ENCODE data around the gene CEP85. TPM values are rescaled to one million over a fixed set of nuclear protein-coding genes. Genes with fewer than 3 reads are reported as not detected.
"Not testable (repeated sequence)": the region's sequence is repeated elsewhere in the genome, so short reads cannot be mapped to it uniquely, and the experiment has no call there.

Gene CEP85
- total RNA-seq, 1 donor from 2014 or later = 35.6 TPM

DNA sequence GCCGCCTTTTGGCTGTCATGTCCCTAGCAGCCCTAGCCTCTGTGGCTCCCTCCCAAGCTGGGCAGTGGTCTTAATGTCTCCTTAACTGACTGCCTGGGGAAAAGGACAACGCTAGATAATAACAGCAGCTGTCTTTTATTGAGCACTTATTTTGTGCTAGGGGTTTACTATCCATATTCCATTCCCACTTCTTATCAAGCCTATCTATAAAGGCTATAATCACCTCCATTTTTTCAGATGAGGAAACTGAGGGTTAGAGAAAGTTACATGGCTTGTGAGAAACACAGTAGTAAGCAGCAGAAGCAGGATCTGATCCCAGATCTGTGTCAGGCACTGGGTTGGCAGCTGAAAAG is 52.0 kb downstream of the CEP85 start:
- intact Hi-C loops (cut with micrococcal nuclease) = loop anchor here (10.0 kb wide), 2 partner anchors 259 to 409 kb away; partner anchors contain the start of gene ARID1A

DNA sequence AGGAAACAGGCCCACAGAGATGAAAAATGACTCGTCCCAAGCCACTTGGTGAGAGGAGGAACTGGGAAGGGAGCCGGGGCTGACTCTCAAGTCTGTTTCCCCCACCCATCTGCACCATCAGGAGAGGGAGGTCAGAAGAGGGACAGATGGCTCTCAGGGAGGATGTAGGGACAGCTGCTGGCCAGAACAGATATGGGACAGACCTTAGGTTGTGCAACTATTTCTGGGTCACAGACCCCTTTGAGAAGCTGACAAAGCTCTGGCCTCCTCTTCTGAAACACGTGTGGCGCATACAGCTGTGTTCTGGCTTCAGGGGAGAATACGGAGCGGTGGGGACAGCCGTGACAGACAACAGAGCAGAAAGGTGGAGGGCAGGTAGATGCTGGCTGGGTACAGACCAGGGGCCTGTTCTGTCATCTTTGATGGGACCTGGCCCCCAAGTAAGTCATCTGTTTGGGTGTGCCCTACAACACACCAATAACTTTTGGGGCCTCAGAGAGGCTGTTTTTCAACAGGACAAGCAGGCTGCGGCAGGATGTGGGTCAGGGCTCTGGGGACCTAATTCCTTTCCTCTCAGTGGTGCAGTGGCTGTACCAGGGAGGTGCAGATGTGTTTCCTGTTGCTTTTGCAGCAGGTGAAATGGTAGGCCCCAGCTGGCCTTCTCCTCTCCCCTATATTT is 53.2 kb downstream of the CEP85 start:
- intact Hi-C loops (cut with micrococcal nuclease) = loop anchor here (1.0 to 10.0 kb wide), 5 partner anchors 20 to 408 kb away; partner anchors contain the start of gene ARID1A

DNA sequence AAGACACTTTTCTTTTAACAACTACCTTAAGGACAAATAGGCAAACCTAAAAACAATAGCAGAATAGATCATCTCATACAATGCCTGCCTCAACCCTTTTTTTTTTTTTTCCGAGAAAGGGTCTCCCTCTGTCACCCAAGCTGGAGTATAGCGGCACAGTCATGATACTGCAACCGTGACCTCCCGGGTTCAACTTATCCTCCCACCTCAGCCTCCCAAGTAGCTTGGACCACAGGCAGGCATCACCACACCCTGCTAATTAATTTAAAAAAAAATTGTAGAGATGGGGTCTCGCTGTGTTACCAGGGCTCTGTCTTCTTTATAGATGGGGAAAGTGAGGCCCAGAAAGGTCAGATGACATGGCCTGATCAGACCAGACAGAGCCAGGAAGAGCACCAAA is 53.8 kb downstream of the CEP85 start:
- intact Hi-C loops (cut with micrococcal nuclease) = loop anchor here (1.0 to 10.0 kb wide), 6 partner anchors 19 to 407 kb away; partner anchors contain the start of gene ARID1A

- intact Hi-C loops (cut with micrococcal nuclease) = loop anchor here (1.0 to 10.0 kb wide), 3 partner anchors 103 to 406 kb away; partner anchors contain the start of gene ARID1A
These were observed 54.4 kb downstream of the CEP85 start for GRCh38 chr1:26288311-26288941.

GRCh38 chr1:26289158-26290059 is 55.4 kb downstream of the CEP85 start:
- intact Hi-C loops (cut with micrococcal nuclease) = loop anchor here (10.0 kb wide), 2 partner anchors 255 to 405 kb away; partner anchors contain the start of gene ARID1A

DNA sequence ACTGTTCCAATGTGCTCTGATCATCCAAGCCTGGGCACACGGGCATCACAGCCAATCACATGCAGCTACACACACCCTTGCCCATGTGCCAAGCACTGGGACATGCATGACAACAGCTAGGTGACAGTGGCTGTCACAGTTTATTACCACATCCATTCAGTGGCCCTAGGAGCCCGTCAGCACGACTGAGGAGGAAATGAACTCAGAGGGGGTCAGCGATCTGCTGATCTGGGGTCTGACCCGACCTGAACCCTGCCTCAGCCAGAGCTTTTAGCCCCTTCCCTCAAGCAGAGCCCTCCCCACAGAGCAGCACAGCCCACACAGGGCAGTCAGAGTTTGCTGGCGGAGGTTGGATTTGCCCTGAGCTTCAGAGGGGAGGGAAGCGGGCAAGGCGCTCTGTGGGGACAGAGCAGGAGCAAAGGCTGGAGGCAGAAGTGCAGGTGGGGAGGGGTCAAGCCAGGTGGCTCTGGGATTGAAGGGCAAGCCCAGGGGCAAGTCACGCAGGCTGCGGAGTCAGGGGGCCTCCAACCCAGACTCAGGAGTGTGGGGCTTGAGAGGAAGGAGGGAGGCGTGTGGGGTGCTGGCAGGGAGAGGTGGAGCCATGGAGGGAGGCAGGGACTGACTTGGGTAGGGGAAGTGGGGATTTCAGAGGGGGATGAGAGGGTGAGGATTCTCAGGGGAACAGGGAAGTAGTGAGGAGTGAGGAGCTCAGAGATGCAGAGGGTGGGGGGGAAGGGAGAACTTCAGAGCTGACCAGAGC is 56.3 kb downstream of the CEP85 start:
- intact Hi-C loops (cut with micrococcal nuclease) = no loop called here

GRCh38 chr1:26290882-26291261 is 56.9 kb downstream of the CEP85 start:
- intact Hi-C loops (cut with micrococcal nuclease) = no loop called here

DNA sequence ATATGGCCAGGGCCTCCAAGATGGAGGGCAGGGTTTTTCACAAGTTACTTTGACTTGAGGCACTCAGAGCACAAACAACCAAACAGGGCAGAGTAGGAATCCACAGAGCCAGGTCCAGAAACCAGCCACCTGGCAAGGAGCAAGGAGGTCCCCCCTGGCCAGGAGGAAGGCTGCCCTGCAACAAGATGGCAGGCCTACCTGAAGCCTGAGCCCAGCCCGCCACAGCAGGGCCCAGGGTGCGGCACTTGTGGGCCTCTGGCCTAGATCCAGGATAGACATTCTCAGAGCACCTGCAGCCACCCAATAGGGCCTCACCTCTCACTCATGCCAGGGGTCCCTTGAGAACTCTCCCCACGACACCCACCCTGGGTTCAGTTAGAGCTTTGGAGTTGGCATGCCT is 57.4 kb downstream of the CEP85 start:
- intact Hi-C loops (cut with micrococcal nuclease) = no loop called here

DNA sequence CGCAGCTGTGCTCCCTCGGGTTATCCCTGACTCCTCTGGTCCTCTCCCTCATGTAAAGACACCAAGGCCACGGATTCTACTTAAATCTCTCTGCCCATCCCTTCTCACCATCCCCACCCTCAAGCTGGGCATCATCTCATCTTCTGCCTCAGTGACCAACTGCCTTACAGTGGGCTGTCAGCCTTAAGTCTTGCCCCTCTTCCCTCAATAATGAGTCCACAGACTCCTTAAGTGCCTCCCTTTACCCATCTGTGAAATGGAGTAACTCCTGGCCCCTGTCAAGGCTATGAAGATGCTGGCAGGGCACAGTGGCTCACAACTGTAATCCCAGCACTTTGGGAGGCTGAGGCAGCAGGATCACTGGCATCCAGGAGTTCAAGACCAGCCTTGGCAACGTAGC is 57.9 kb downstream of the CEP85 start:
- intact Hi-C loops (cut with micrococcal nuclease) = no loop called here

DNA sequence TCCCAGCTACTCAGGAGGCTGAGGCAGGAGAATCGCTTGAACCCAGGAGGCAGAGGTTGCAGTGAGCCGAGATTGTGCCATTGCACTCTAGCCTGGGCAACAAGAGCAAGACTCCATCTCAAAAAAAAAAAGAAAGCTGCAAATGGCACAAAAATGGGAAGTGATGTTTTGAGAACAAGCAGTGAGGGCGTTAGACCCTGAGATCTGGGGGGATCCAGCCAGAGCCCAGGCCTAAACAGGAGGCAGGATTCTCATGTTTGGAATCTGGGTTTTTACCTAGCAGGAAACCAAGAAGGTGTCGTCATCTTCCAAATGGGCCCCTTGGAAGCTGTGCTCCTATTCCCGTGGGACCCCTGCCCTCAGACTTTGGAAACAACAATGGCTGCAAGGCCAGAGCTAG is 58.7 kb downstream of the CEP85 start:
- intact Hi-C loops (cut with micrococcal nuclease) = not testable (repeated sequence)

- intact Hi-C loops (cut with micrococcal nuclease) = no loop called here
These were observed 60.0 kb downstream of the CEP85 start for GRCh38 chr1:26293911-26294463.

GRCh38 chr1:26295194-26296138 is 61.5 kb downstream of the CEP85 start:
- intact Hi-C loops (cut with micrococcal nuclease) = no loop called here

GRCh38 chr1:26296340-26297056 is 62.5 kb downstream of the CEP85 start:
- intact Hi-C loops (cut with micrococcal nuclease) = no loop called here

GRCh38 chr1:26297057-26297790 is 63.2 kb downstream of the CEP85 start:
- intact Hi-C loops (cut with micrococcal nuclease) = no loop called here

DNA sequence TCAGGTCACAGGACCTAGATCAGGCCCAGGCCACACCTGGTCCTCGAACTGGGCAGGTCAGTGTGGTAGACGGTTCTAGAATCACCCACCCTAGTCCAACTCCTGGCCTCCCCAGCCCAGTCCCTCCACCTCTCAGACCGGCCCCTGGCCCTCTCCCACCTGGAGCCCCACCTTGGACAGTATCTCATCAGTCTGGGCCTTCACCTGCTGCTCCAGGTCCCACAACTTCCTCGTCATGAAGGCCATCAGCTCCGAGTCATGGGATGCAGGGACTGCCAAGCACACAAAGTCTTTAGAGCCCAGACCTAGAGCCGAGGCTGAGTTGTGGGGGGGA is 63.8 kb downstream of the CEP85 start:
- intact Hi-C loops (cut with micrococcal nuclease) = no loop called here

DNA sequence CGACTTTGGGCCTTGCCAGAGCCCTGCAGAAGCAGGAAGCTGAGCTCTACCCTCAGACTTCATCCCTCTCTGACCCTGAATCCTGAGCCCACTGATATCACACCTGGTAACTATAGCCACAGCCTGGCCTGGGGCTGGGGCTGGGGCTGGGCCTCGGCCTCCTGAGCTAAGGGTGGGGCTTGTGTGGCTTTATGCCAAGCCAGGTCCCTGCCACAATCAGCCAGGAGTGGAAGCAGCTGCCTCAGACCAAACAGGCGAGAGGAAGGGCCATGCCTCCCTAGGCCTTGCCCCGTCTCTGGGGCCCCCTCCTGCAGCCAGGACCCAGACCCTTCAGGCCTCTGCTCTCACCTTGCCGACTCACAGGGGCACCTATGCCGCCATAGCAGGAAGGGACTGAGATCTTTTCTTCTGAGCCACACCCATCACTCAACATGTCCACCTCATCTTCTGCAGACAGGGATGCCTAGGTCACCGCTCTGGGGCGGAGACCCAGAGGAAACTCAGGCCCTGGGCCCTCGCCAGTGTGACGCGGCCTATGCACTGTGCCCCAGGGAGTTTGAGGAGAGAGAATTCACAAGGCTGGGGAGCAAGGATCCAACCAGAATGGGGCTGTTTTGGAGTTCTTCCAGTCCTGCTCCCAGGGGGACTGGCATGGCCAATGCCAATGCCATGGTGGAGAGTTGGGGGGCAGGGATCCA is 66.7 kb downstream of the CEP85 start:
- intact Hi-C loops (cut with micrococcal nuclease) = no loop called here

- intact Hi-C loops (cut with micrococcal nuclease) = no loop called here
These were observed 68.9 kb downstream of the CEP85 start for GRCh38 chr1:26302733-26303405.

All from T-helper 1 cell treated with Interleukin-12 subunit alpha and Interleukin-12 subunit beta and Interleukin-4 antibody, amounts not matched to agents 30 ng/mL and 1 ng/mL, for 36 hours (primary cell).